ENCODE results near the gene RASAL2.

RASAL2 gene

GRCh38 chr1:178438432-178438831 is 344.5 kb downstream of the RASAL2 start:
- DNase-seq (ENCODE audit: extremely low read depth, insufficient read length), result no peak
- H3K4me3 ChIP-seq (replicated peaks; ENCODE audit: low read depth, low read length), result no peak overlapping the region
- H3K36me3 ChIP-seq (ENCODE audit: control insufficient read depth, insufficient read depth, low read length), result no peaks in the 10 kb centered on the region
- no peak for TF ChIP-seq CTCF (IDR thresholded peaks at IDR 0.05; ENCODE audit: insufficient read depth, low read length, poor library complexity, severe bottlenecking)
- H3K27me3 ChIP-seq (replicated peaks; ENCODE audit: control insufficient read depth, insufficient read depth, low read length), result no peaks in the 10 kb centered on the region; the same call in 1 of the 2 replicates

GRCh38 chr1:178442925-178443324 is 349.0 kb downstream of the RASAL2 start:
- no peak for TF ChIP-seq CTCF (IDR thresholded peaks at IDR 0.05; ENCODE audit: insufficient read depth, low read length, poor library complexity, severe bottlenecking)
- no peaks in the 10 kb centered on the region for H3K36me3 ChIP-seq (ENCODE audit: control insufficient read depth, insufficient read depth, low read length)
- no peaks in the 10 kb centered on the region; the same call in 1 of the 2 replicates for H3K27me3 ChIP-seq (replicated peaks; ENCODE audit: control insufficient read depth, insufficient read depth, low read length)
- H3K4me3 ChIP-seq (replicated peaks; ENCODE audit: low read depth, low read length), result no peak overlapping the region
- DNase-seq (ENCODE audit: extremely low read depth, insufficient read length), result no peak

- no peak for TF ChIP-seq CTCF (IDR thresholded peaks at IDR 0.05; ENCODE audit: insufficient read depth, low read length, poor library complexity, severe bottlenecking)
- H3K36me3 ChIP-seq (ENCODE audit: control insufficient read depth, insufficient read depth, low read length), result no peaks in the 10 kb centered on the region
- H3K27me3 ChIP-seq (replicated peaks; ENCODE audit: control insufficient read depth, insufficient read depth, low read length), result no peaks in the 10 kb centered on the region; the same call in 1 of the 2 replicates
- no peak for DNase-seq (ENCODE audit: extremely low read depth, insufficient read length)
- no peak overlapping the region for H3K4me3 ChIP-seq (replicated peaks; ENCODE audit: low read depth, low read length)
These were observed 357.0 kb downstream of the RASAL2 start for GRCh38 chr1:178450871-178451270.

GRCh38 chr1:178451529-178451928 is 357.6 kb downstream of the RASAL2 start:
- no peak overlapping the region for H3K4me3 ChIP-seq (replicated peaks; ENCODE audit: low read depth, low read length)
- H3K27me3 ChIP-seq (replicated peaks; ENCODE audit: control insufficient read depth, insufficient read depth, low read length), result no peaks in the 10 kb centered on the region; the same call in 1 of the 2 replicates
- no peak for DNase-seq (ENCODE audit: extremely low read depth, insufficient read length)
- H3K36me3 ChIP-seq (ENCODE audit: control insufficient read depth, insufficient read depth, low read length), result no peaks in the 10 kb centered on the region
- TF ChIP-seq CTCF (IDR thresholded peaks at IDR 0.05; ENCODE audit: insufficient read depth, low read length, poor library complexity, severe bottlenecking), result no peak

- H3K36me3 ChIP-seq (ENCODE audit: control insufficient read depth, insufficient read depth, low read length), result no peaks in the 10 kb centered on the region
- DNase-seq (ENCODE audit: extremely low read depth, insufficient read length), result no peak
- no peak for TF ChIP-seq CTCF (IDR thresholded peaks at IDR 0.05; ENCODE audit: insufficient read depth, low read length, poor library complexity, severe bottlenecking)
- H3K4me3 ChIP-seq (replicated peaks; ENCODE audit: low read depth, low read length), result no peak overlapping the region
- H3K27me3 ChIP-seq (replicated peaks; ENCODE audit: control insufficient read depth, insufficient read depth, low read length), result no peaks in the 10 kb centered on the region; the same call in 1 of the 2 replicates
These were observed 358.1 kb downstream of the RASAL2 start for GRCh38 chr1:178452013-178452412.

GRCh38 chr1:178456472-178456871 is 362.6 kb downstream of the RASAL2 start:
- DNase-seq (ENCODE audit: extremely low read depth, insufficient read length), result no peak
- H3K36me3 ChIP-seq (ENCODE audit: control insufficient read depth, insufficient read depth, low read length), result no peaks in the 10 kb centered on the region
- no peak for TF ChIP-seq CTCF (IDR thresholded peaks at IDR 0.05; ENCODE audit: insufficient read depth, low read length, poor library complexity, severe bottlenecking)
- no peaks in the 10 kb centered on the region; the same call in 1 of the 2 replicates for H3K27me3 ChIP-seq (replicated peaks; ENCODE audit: control insufficient read depth, insufficient read depth, low read length)
- H3K4me3 ChIP-seq (replicated peaks; ENCODE audit: low read depth, low read length), result no peak overlapping the region
